Coronary artery (tissue), 2 donors: ENCODE measurements around the gene MAL.

ENCODE experiments used
- DNase-seq: peaks from one replicate; pipeline ENCODE4 v3.0.0-alpha.2; 2017; ENCODE audit warnings: low spot score
- H3K27ac ChIP-seq, 2 donors: fragments of 200-600 bp; sonication (generic); one replicate each; pipeline ENCODE4 v1.5.1; 2016 to 2019
- H3K4me3 ChIP-seq: fragments of 200-600 bp; sonication (generic); 2 replicates; pipeline ENCODE4 v1.5.1; 2016; ENCODE audit warnings: mild to moderate bottlenecking, moderate library complexity
- TF ChIP-seq, protein P1 (sequence below): fragments of 200-600 bp; sonication (generic); IDR thresholded peaks from one replicate; pipeline ENCODE4 v1.5.1; 2019; ENCODE audit warnings: antibody characterized with exemption

Gene MAL

DNA sequence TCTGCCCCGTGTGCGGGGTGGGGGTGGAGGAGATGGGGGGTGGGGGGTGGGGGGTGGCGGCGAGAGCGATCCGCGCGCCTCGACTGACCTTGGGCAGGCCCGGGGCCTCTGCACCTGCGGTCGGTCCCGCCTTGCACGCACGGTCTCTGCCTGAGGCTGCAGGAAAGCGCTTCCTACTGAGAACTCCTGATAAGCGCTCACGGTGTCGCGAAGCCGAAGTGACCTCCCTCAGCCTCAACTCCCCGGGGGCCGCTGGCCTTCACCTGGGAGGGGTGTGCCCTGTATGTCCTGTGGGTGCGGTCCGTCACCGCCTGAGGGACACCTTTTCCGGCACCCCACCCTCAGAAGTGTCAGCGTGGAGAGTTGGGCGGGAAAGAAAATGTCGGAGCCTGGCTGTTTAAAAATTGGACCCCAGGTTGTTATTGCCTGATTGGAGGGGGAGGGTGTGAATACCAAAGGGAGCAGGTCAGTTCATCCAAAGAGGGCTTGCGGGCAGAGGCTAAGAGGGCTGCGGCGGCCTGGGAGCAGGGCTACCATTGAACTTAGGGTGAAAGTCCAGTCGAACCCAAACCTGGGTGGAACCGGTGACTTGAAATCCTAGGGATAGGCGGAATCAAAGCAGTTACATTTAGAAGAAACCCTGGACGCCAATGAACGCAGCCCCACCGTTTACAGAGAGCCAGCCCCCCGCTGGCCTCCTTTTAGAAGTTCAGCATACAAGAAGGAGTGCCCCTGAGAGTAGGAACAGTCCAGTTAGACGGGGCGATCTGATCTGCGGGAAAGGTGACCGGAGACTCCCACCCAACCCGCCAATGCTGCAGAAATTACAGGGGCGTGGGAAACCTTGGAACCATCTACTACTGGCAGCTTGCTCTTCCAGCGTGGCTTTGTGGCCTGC is 1.2 kb downstream of the MAL start:
- Histone ChIP-seq H3K27ac (no peak overlapping the region), H3K4me3 (peak overlapping the region; percentile 72)
- TF ChIP-seq, protein P1, sequence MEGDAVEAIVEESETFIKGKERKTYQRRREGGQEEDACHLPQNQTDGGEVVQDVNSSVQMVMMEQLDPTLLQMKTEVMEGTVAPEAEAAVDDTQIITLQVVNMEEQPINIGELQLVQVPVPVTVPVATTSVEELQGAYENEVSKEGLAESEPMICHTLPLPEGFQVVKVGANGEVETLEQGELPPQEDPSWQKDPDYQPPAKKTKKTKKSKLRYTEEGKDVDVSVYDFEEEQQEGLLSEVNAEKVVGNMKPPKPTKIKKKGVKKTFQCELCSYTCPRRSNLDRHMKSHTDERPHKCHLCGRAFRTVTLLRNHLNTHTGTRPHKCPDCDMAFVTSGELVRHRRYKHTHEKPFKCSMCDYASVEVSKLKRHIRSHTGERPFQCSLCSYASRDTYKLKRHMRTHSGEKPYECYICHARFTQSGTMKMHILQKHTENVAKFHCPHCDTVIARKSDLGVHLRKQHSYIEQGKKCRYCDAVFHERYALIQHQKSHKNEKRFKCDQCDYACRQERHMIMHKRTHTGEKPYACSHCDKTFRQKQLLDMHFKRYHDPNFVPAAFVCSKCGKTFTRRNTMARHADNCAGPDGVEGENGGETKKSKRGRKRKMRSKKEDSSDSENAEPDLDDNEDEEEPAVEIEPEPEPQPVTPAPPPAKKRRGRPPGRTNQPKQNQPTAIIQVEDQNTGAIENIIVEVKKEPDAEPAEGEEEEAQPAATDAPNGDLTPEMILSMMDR, result no peak
- no peak for DNase-seq

DNA sequence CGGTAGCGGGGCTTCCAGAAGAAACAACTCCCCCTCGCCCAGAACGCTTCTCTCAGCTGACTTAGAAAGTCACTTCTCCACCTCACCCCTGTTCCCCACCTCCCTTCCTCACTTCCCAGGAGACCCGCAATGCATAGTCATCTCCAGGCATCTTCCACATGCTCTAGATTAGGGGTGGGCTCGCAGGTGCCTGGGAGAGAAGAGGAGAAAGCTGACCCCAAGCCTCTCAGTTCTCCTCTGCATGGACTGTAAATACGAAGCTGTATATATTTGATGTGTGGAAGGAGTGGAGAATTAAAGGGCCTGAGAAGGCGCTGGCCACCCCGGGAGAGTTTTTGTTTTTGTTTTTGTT is 1.8 kb downstream of the MAL start:
- DNase-seq, result no peak
- Histone ChIP-seq H3K27ac (no peak overlapping the region), H3K4me3 (peak overlapping the region; percentile 72)
- TF ChIP-seq, protein P1, result no peak

DNA sequence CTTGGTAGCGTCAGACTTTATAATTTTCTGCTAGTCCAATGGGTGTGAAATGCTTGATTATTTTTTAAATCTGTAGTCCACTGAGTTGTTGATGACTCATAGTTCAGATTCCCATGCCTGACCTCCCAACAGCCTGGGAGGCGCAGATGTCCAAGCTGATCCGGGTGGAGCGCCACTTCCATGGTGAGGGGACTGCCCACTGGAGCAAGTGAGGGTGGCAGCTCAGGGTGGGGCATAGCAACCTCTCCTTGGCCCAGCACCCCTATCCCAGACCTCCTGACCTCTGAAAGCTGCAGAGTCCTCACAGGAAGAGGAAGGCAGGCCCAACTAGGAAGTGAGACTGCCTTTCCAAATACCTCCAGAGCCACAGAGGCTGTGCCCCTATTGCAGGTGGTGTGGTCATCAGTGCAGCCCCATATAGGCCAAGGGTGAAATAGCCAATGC is 4.4 kb downstream of the MAL start:
- Histone ChIP-seq H3K4me3 (no peak overlapping the region), H3K27ac (no peak overlapping the region)
- TF ChIP-seq, protein P1, result no peak
- no peak for DNase-seq

DNA sequence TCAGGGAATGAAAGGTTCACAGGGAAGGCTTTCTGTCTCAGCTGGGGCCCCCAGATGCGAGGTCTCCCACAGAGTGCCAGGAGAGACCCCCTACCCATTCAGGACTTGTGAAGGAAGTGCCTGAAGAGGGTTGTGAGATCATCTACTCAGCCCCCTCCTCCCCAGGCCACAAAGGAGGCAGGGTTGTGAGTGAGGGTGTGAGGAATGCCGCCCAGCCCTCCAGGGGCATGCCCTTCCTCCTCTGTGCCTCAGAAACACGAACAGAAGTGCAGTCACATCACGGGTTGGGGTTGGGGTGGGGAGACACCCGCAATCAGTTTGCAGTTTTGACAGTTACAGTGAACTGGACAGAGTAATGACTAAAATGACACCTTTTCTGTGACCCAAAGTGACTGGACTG is 5.0 kb downstream of the MAL start:
- Histone ChIP-seq H3K4me3 (no peak overlapping the region), H3K27ac (no peak overlapping the region)
- no peak for DNase-seq
- TF ChIP-seq, protein P1, result no peak

DNA sequence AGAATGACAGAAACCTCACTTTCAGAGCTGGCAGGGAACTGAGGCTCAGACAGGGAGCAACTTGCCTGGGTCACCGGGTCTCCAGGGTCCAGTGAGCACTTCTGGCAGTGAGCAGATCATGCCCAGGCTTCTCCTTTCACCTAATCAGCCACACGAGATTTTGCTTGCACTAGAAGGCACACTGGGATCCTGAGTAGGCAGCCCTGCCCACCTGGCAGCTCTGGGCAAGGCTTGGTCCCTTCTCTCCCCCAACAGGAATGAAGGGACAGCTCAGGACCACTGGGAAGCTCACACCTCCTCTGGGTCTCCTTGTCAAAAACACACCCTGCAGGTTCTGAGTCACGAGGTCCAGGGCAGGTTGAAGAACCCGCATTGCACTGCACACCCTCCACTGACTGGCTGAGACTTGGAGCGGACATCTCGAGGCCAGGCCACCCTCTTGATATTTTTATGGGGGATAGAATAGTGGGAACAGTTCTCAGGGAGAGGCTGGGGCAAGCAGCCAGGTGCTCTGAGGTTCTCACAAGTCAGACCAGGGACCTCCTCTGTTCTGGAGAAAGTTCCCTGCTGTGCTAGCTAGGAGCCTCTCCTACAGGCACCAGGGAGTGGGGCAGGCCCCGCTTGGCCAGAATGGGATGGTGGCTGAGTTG is 5.7 kb downstream of the MAL start:
- DNase-seq, result no peak
- TF ChIP-seq, protein P1, result no peak
- Histone ChIP-seq H3K27ac (no peak overlapping the region), H3K4me3 (no peak overlapping the region)

DNA sequence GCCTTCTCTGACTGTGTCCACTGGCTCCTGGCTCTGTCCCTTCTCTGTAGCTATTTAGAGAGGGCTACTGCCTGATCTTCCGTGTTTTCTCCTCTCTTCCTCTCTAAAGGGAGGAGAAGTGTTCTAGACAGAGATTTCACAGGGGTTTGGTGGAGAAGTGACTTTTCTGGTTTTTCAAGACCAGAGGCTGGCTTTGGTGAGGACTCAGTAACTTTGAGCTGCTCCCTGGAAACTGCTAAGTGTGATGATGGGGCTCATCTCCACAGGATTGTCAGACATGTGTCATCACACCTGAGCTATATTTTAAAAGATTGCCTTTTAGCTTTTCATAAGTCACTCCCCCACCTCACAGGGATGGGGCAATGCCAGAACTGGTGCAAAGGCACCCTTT is 6.2 kb downstream of the MAL start:
- no peak for DNase-seq
- TF ChIP-seq, protein P1, result no peak
- no peak overlapping the region for H3K4me3 ChIP-seq
- H3K27ac ChIP-seq, result no peak overlapping the region

DNA sequence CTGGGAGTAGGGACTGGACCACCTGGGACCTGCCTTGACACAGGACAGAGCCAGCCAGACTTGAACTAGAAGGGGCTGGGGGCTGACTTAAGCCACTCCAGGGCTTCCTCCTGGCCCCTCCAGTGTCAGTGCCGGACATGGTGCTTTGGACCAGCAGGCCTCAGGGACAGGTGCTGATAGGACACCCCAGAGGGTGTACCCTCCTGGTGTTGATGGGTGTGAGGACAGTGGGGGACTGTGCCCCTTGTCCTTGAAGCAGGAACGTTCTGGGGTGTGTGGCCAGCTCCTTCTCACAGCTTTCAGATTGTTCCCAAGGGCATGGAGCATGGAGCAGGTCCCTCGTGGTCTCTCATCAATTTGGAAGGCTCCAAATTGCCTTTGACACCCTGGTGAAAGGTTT is 6.8 kb downstream of the MAL start:
- no peak overlapping the region for H3K4me3 ChIP-seq
- no peak overlapping the region for H3K27ac ChIP-seq
- no peak for DNase-seq
- TF ChIP-seq, protein P1, result no peak
